IPS-NIHi7 (cell line): Measurements from ENCODE around the gene HNF4A.

Experiments
- DNase-seq: peaks from one replicate; pipeline ENCODE4 v3.0.0; 2012; ENCODE audit warnings: mixed read lengths; ENCODE audit errors: extremely low spot score

The HNF4A gene

GRCh38 chr20:44405785-44406571 is 50.5 kb downstream of the HNF4A start:
- no peak for DNase-seq

GRCh38 chr20:44406572-44407137 is 51.2 kb downstream of the HNF4A start:
- DNase-seq = no peak

GRCh38 chr20:44407402-44408184 is 52.1 kb downstream of the HNF4A start:
- DNase-seq = no peak

- DNase-seq = no peak
These were observed 53.7 kb downstream of the HNF4A start for GRCh38 chr20:44409132-44409600.

GRCh38 chr20:44410583-44411019 is 55.1 kb downstream of the HNF4A start:
- DNase-seq = no peak

- DNase-seq = no peak
These were observed 55.7 kb downstream of the HNF4A start for GRCh38 chr20:44411020-44411756.

GRCh38 chr20:44411757-44412401 is 56.4 kb downstream of the HNF4A start:
- no peak for DNase-seq

- DNase-seq = no peak
These were observed 57.1 kb downstream of the HNF4A start for GRCh38 chr20:44412402-44413144.

- no peak for DNase-seq
These were observed 58.3 kb downstream of the HNF4A start for GRCh38 chr20:44413575-44414345.

- DNase-seq = no peak
These were observed 58.8 kb downstream of the HNF4A start for GRCh38 chr20:44414346-44414714.

- no peak for DNase-seq
These were observed 59.3 kb downstream of the HNF4A start for GRCh38 chr20:44414808-44415207.

GRCh38 chr20:44415833-44416715 is 60.6 kb downstream of the HNF4A start:
- no peak for DNase-seq

GRCh38 chr20:44418069-44418905 is 62.8 kb downstream of the HNF4A start:
- DNase-seq = no peak

- DNase-seq = no peak
These were observed 63.8 kb downstream of the HNF4A start for GRCh38 chr20:44419131-44419844.

GRCh38 chr20:44420497-44420896 is 65.0 kb downstream of the HNF4A start:
- no peak for DNase-seq

GRCh38 chr20:44422083-44422482 is 66.6 kb downstream of the HNF4A start:
- no peak for DNase-seq

GRCh38 chr20:44423480-44423879 is 68.0 kb downstream of the HNF4A start:
- DNase-seq = no peak
